NCI-H146 treated with DMSO at 0.1 percent for 48 hours (cell line): ENCODE data around the gene HMGCS1.
"Not testable (repeated sequence)": the region's sequence is repeated elsewhere in the genome, so short reads cannot be mapped to it uniquely, and the experiment has no call there.

Experiments used
- DNase-seq: peaks from one replicate; lab custom pipeline; 2025; ENCODE audit not compliant: unreplicated experiment; lab: John Stamatoyannopoulos, UW

Gene HMGCS1

GRCh38 chr5:43313854-43314457 lies 744 bp upstream of the HMGCS1 start:
- peak; percentile 70 for DNase-seq

GRCh38 chr5:43312699-43313034 lies 545 bp downstream of the HMGCS1 start:
- DNase-seq, result peak; percentile 47

- peak; percentile 34 for DNase-seq
These were observed 1.0 kb downstream of the HMGCS1 start for GRCh38 chr5:43312076-43312661.

- DNase-seq, result no peak
These were observed 3.6 kb downstream of the HMGCS1 start for GRCh38 chr5:43309637-43310036.

- no peak for DNase-seq
These were observed 4.1 kb downstream of the HMGCS1 start for GRCh38 chr5:43309122-43309521.

- not testable (repeated sequence) for DNase-seq
These were observed 6.3 kb downstream of the HMGCS1 start for GRCh38 chr5:43306954-43307353.

GRCh38 chr5:43305948-43306565 lies 7.2 kb downstream of the HMGCS1 start:
- peak; percentile 37 for DNase-seq

GRCh38 chr5:43304525-43304924 lies 8.7 kb downstream of the HMGCS1 start:
- DNase-seq, result no peak

GRCh38 chr5:43303242-43303641 lies 10.0 kb downstream of the HMGCS1 start:
- DNase-seq, result no peak

- DNase-seq, result no peak
These were observed 10.7 kb downstream of the HMGCS1 start for GRCh38 chr5:43302481-43302880.

- no peak for DNase-seq
These were observed 11.5 kb downstream of the HMGCS1 start for GRCh38 chr5:43301653-43302091.

GRCh38 chr5:43300112-43300511 lies 13.1 kb downstream of the HMGCS1 start:
- no peak for DNase-seq

GRCh38 chr5:43298443-43298842 lies 14.8 kb downstream of the HMGCS1 start:
- no peak for DNase-seq

GRCh38 chr5:43296835-43297234 lies 16.4 kb downstream of the HMGCS1 start:
- no peak for DNase-seq

GRCh38 chr5:43295202-43295601 lies 18.0 kb downstream of the HMGCS1 start:
- DNase-seq, result no peak

GRCh38 chr5:43294226-43294625 lies 19.0 kb downstream of the HMGCS1 start:
- DNase-seq, result no peak

GRCh38 chr5:43290726-43291125 lies 22.5 kb downstream of the HMGCS1 start:
- DNase-seq, result no peak

- no peak for DNase-seq
These were observed 24.9 kb downstream of the HMGCS1 start for GRCh38 chr5:43288269-43288831.

- DNase-seq, result no peak
These were observed 25.7 kb downstream of the HMGCS1 start for GRCh38 chr5:43287493-43287892.

GRCh38 chr5:43286623-43287022 lies 26.6 kb downstream of the HMGCS1 start:
- DNase-seq, result no peak

GRCh38 chr5:43281840-43282658 lies 31.2 kb downstream of the HMGCS1 start:
- no peak for DNase-seq
